ENCODE measurements around the gene FBXO10.
"Not testable (repeated sequence)": the region's sequence is repeated elsewhere in the genome, so short reads cannot be mapped to it uniquely, and the experiment has no call there.

The FBXO10 gene

DNA sequence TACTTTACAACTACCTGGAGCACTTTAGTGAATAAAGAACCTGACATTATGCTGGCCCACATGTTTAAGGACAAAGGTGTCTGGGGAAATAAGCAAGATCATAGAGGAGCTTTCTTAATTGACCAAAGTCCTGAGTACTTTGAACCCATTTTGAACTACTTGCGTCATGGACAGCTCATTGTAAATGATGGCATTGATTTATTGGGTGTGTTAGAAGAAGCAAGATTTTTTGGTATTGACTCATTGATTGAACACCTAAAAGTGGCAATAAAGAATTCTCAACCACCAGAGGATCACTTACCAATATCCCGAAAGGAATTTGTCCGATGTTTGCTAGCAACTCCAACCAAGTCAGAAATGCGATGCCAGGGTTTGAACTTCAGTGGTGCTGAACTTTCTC, 98.7 kb downstream of the FBXO10 start:
- DNase-seq (ENCODE audit: low spot score) = not testable (repeated sequence)

DNA sequence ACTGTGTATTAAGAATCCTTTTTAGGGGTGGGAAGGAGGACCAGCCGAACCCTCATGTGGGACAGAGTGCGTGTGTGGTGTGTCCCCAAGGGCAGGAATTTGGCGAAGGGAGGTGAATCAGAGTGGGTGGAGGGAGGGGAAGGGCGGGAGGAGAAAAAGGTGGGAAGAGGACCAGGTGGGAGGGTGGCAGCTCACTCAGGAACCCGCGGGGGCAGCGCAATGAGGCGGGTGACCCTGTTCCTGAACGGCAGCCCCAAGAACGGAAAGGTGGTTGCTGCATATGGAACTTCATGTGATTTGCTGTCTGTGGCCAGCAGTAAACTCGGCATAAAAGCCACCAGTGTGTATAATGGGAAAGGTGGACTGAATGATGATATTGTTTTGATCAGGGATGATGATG, 99.2 kb downstream of the FBXO10 start:
- DNase-seq (ENCODE audit: low spot score) = no peak

DNA sequence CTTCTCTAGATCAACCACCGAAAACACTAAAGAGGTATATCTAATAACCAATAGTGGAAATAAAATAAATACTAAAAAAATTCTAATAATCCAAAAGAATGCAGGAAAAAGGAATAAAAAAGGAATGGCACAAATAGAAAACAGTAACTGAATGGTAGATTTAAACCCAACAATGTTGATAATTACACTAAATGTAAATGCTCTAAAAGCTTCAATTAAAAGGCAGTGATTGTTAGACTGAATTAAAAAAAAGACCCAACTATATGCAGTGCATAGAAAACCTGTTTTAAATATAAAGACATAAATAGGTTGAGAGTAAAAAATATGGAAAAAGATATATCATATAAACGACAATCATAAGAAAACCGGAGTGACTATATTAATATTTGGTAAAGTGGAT, 101.7 kb downstream of the FBXO10 start:
- no peak for DNase-seq (ENCODE audit: low spot score)

- not testable (repeated sequence) for DNase-seq (ENCODE audit: low spot score)
Observed at GRCh38 chr9:37473982-37474381, 102.2 kb downstream of the FBXO10 start.

DNA sequence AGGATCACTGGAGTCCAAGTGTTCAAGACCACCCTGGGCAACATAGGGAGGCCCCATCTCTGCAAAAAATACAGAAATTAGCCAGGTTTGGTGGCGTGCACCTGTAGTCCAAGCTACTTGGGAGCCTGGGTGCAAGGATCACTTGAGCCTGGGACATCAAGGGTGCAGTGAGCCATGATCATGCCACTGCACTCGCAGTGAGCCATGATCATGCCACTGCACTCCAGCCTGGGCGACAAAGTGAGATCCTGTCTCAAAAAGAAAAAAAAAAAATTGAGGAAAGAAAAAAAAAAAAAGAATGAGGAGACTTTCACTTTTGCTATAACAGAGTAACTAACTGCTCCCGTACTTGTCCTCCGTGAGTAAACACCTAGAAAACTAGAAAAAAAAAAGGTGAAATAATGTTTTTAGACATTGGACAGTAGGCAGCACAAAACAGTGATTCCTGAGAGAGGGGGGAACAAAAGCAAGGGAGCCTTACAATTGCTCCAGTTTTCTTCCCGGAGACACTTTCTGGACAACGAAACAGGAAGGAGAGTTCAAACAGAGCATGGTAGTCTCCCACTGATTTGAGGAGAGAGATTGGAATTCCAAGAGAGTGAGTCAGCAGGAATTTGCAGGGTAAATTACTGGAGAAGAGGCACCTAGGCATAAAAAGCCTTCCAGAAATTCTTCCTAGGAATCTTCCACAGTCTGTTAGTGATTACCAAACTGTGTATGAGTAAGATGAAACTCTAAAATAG, 104.1 kb downstream of the FBXO10 start:
- DNase-seq (ENCODE audit: low spot score) = peak; percentile 90

DNA sequence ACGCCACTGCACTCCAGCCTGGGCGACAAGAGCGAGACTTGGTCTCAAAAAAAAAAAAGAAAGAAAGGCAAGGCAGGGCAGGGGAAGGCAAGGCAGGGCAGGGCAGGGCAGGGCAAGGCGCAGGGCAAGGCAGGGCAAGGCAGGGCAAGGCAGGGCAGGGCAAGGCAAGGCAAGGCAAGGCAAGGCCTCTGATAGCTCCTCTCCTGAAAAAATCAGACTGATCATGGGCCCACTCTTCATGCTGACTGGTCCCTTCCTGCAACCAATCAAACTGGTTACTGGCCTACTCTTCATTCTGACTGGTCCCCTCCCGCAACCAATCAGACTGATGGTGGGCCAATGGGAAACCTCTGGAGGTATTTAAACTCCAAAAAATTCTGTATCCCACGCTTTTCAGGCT, 107.6 kb downstream of the FBXO10 start:
- no peak for DNase-seq (ENCODE audit: low spot score)

GRCh38 chr9:37467530-37467929, 108.7 kb downstream of the FBXO10 start:
- DNase-seq (ENCODE audit: low spot score) = not testable (repeated sequence)

- peak; percentile 79 for DNase-seq (ENCODE audit: low spot score)
Observed at GRCh38 chr9:37466037-37466709, 110.0 kb downstream of the FBXO10 start.

GRCh38 chr9:37465249-37466036, 110.7 kb downstream of the FBXO10 start, which contains the start of gene ZBTB5:
TSS of gene ZBTB5 (minus strand) at chr9:37465450. CDS start at chr9:37442551, 22,899 bp downstream.
- DNase-seq (ENCODE audit: low spot score) = peak; percentile 100

GRCh38 chr9:37464426-37465248, 111.5 kb downstream of the FBXO10 start:
- DNase-seq (ENCODE audit: low spot score) = no peak

- no peak for DNase-seq (ENCODE audit: low spot score)
Observed at GRCh38 chr9:37464006-37464405, 112.2 kb downstream of the FBXO10 start.
